Coronary artery (tissue), 2 donors: ENCODE measurements around the gene DET1.
"Not testable (repeated sequence)": the region's sequence is repeated elsewhere in the genome, so short reads cannot be mapped to it uniquely, and the experiment has no call there.

Experiments
- DNase-seq: peaks from one replicate; pipeline ENCODE4 v3.0.0-alpha.2; 2017; ENCODE audit warnings: low spot score
- H3K27ac ChIP-seq, 2 donors: fragments of 200-600 bp; sonication (generic); one replicate each; pipeline ENCODE4 v1.5.1; 2016 to 2019
- H3K4me3 ChIP-seq: fragments of 200-600 bp; sonication (generic); 2 replicates; pipeline ENCODE4 v1.5.1; 2016; ENCODE audit warnings: mild to moderate bottlenecking, moderate library complexity
- TF ChIP-seq, protein P1 (sequence below): fragments of 200-600 bp; sonication (generic); IDR thresholded peaks from one replicate; pipeline ENCODE4 v1.5.1; 2019; ENCODE audit warnings: antibody characterized with exemption

Gene DET1

GRCh38 chr15:88574655-88575054 is 28.2 kb upstream of the DET1 start:
- no peak overlapping the region for H3K27ac ChIP-seq

DNA sequence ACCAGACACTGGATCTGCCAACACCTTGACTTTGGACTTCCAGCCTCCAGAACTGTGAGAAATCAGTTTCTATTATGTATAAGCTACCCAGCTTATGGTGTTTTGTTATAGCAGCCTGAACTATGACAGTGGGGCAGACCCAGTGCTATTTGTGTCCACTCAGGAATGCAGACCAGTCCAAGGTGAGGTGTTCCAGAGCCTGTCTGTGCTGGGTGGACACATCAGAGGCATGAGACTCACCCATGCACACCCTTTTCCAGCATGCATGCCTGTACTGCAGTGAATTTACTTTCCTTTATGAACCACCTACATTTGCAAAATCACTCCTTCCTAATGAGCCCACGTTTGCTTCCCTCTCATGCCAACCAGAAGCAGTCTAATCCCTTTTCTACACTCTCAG is 27.6 kb upstream of the DET1 start:
- no peak overlapping the region for H3K4me3 ChIP-seq
- no peak for DNase-seq
- TF ChIP-seq, protein P1, sequence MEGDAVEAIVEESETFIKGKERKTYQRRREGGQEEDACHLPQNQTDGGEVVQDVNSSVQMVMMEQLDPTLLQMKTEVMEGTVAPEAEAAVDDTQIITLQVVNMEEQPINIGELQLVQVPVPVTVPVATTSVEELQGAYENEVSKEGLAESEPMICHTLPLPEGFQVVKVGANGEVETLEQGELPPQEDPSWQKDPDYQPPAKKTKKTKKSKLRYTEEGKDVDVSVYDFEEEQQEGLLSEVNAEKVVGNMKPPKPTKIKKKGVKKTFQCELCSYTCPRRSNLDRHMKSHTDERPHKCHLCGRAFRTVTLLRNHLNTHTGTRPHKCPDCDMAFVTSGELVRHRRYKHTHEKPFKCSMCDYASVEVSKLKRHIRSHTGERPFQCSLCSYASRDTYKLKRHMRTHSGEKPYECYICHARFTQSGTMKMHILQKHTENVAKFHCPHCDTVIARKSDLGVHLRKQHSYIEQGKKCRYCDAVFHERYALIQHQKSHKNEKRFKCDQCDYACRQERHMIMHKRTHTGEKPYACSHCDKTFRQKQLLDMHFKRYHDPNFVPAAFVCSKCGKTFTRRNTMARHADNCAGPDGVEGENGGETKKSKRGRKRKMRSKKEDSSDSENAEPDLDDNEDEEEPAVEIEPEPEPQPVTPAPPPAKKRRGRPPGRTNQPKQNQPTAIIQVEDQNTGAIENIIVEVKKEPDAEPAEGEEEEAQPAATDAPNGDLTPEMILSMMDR, result no peak
- no peak overlapping the region for H3K27ac ChIP-seq

More at GRCh38 chr15:88574655-88575054, 28.2 kb upstream of the DET1 start:
- no peak for DNase-seq
- no peak overlapping the region for H3K4me3 ChIP-seq
- TF ChIP-seq, protein P1, result no peak

DNA sequence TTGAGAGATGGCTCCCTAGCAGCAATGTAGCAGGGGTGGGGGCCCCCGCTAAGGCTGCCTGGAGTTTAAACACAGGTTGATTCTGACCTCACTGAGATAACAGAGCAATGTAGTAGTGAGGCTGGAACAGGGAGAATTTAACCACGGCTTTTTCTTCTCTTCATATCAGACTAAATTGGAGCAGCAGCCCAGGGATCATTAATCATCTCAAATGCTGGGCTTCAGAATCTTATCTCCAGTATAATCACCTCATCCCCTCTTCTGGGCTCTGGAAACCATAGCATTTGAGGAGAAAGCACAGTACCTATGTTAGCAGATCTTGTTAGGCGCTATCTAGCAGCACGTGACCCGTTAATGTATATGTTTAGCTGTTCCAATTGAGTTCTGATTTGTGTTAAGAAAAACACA is 25.4 kb upstream of the DET1 start:
- no peak overlapping the region for H3K4me3 ChIP-seq
- TF ChIP-seq, protein P1, result no peak
- no peak overlapping the region for H3K27ac ChIP-seq
- DNase-seq, result no peak

DNA sequence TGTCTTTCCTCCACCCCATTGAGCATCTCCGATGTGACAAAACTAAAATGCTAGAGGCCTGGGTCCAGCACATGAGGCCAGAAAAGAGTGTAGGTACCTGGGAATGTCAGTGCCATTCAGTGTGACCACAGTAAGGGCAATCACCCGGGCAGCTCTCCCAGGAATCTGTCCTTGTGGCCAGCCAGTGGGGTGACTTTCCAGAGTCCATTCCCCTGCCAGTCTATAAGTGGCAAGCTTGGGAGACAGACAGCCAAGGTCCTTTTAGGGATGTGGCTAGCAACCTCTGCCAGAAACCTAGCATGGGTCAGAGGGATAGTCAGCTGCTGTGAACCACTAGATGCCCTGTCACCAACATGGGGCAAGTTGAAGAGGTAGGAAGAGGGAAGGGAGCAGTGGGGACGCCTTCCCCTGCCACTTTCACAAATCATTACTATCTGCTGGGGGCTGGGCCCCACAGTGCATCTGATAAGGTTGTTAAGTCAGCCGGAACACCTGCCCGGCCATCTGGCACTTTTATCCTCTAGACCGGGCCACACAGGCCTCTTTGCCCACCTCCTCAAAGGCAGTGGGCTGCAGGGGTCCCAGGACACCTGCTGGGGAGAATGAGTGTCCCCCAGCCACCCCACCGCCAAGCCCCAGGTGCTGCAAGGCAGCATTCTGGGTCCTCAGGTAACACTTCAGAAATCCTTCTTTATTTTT is 24.8 kb upstream of the DET1 start:
- no peak for DNase-seq
- TF ChIP-seq, protein P1, result no peak
- Histone ChIP-seq H3K27ac (no peak overlapping the region), H3K4me3 (no peak overlapping the region)

GRCh38 chr15:88568589-88568988 is 22.1 kb upstream of the DET1 start:
- H3K4me3 ChIP-seq, result no peak overlapping the region

DNA sequence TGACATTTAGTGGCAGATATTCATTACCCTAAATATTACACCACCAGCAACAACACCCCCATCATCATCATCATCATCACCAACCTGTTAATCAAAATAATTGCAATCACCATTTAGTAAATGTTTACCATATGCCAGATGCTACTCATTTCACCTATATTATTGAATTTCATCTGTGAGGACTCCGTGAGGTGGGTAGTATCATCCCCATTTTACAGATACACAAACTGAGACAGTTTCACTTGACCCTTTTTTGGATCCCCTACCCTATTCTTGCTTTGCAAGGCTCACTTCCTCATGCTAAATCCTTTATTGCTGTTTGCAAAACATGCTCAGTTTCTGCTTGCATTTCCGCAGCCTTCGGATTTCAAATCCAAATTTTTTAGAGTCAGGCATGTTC is 18.3 kb upstream of the DET1 start:
- TF ChIP-seq, protein P1, result no peak
- no peak overlapping the region for H3K27ac ChIP-seq
- no peak overlapping the region for H3K4me3 ChIP-seq

More at GRCh38 chr15:88568589-88568988, 22.1 kb upstream of the DET1 start:
- no peak for DNase-seq
- TF ChIP-seq, protein P1, result no peak
- no peak overlapping the region for H3K27ac ChIP-seq

DNA sequence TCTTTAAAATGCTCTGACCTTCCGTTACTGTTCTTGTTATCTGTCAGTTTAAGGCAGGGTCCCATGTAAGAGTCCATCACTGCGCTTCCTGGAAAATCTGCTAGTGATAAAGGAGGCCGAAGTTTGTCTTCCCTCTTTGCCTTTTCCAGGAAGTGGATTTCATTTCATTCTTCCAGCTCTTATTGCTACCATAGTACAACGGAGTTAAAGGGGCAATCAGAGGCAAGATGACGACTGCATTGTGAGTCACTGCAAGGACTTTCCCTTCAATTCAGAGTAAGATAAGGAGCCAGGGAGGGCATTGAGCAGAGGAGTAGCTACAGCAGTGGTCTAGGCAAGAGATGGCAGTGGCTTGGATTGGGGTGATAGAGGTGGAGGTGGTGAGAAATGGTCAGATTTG is 17.2 kb upstream of the DET1 start:
- Histone ChIP-seq H3K27ac (no peak overlapping the region), H3K4me3 (no peak overlapping the region)
- TF ChIP-seq, protein P1, result no peak
- DNase-seq, result no peak

More for the DNA sequence above, 18.3 kb upstream of the DET1 start:
- no peak for DNase-seq

- not testable (repeated sequence) for H3K4me3 ChIP-seq, H3K27ac ChIP-seq, DNase-seq
Measured at GRCh38 chr15:88559565-88559964, 13.1 kb upstream of the DET1 start.

DNA sequence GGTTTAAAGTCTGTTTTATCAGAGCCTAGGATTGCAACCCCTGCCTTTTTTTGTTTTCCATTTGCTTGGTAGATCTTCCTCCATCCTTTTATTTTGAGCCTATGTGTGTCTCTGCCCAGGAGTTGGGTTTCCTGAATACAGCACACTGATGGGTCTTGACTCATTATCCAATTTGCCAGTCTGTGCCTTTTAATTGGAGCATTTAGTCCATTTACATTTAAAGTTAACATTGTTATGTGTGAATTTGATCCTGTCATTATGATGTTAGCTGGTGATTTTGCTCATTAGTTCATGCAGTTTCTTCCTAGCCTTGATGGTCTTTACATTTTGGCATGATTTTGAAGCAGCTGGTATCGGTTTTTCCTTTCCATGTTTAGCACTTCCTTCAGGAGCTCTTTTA is 11.5 kb upstream of the DET1 start:
- DNase-seq, H3K27ac ChIP-seq, H3K4me3 ChIP-seq: not testable (repeated sequence)

GRCh38 chr15:88548009-88548408 is 1.5 kb upstream of the DET1 start:
- DNase-seq, H3K27ac ChIP-seq, H3K4me3 ChIP-seq: not testable (repeated sequence)
